ENCODE data around the gene SLC22A4. TPM values are rescaled to one million over a fixed set of nuclear protein-coding genes. Genes with fewer than 3 reads are reported as not detected.

Gene SLC22A4
- total RNA-seq, 1 experiment from 2014 or later: 0.72 TPM

DNA sequence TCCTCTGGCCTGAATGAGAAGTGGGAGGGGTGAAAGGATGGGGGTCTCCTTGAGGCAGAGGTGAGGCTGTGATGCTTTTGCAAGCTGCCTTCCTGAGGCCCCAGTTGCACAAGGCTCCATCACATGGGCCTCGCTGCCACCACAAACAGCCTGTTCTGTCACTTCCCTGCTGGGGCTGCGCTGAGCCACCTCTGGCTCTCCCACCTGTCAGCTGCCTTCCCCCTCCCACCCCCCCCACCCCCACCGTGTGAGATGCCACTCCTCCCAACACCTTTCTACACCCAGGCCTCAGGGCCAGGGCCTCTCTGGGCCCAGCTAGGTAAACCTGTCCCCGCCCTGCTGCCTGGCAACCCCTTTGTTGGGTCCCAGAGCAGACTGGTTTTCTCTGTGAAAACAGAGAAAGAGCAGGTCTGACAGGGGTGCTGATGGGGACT lies 41.2 kb upstream of the SLC22A4 start:
- no peak overlapping the region for H2BK20ac ChIP-seq (ENCODE audit: low read depth, low read length, poor library complexity, severe bottlenecking)
- no peak overlapping the region for H3K4ac ChIP-seq (ENCODE audit: low read depth, low read length)
- H3K23me2 ChIP-seq (ENCODE audit: insufficient read length, low read depth, low read length, poor library complexity, severe bottlenecking): no peaks in the 10 kb centered on the region
- H3K14ac ChIP-seq (ENCODE audit: insufficient read depth, low read length): no peak overlapping the region
- Mint-ChIP-seq H3K36me3 (ENCODE audit: insufficient read depth in 1 of 3, low read depth in 3 of 3) (no peaks in the 10 kb centered on the region), H3K27me3 (ENCODE audit: low read depth) (peaks cover 22% of the 10 kb centered on the region), H3K4me3 (no peak overlapping the region), H3K4me1 (peaks cover 15 to 18% of the 10 kb centered on the region in 2 experiments), H3K27ac (no peak overlapping the region), H3K9me3 (no peaks in the 10 kb centered on the region)
- H3K9me3 ChIP-seq (ENCODE audit: control insufficient read depth, low read depth, low read length): no peaks in the 10 kb centered on the region
- no peaks in the 10 kb centered on the region for H4K20me1 ChIP-seq (ENCODE audit: control insufficient read depth, insufficient read depth, insufficient read length)
- H3K27me3 ChIP-seq (ENCODE audit: insufficient read depth, low read length): no peaks in the 10 kb centered on the region; the same call in 1 of the 2 replicates
- H4K91ac ChIP-seq (ENCODE audit: insufficient read length, low read depth, low read length): no peak overlapping the region
- no peak overlapping the region for H2BK15ac ChIP-seq (ENCODE audit: low read depth, low read length)
- no peak overlapping the region for H3T11ph ChIP-seq (ENCODE audit: low read length)
- no peak overlapping the region for H3K4me2 ChIP-seq (ENCODE audit: insufficient read depth, insufficient read length, low read length)
- DNase-seq: peak; percentile 25
- H3K9ac ChIP-seq (ENCODE audit: extremely low read depth, insufficient read length, low read length): no peak overlapping the region
- H2AFZ ChIP-seq (ENCODE audit: low read length): no peak overlapping the region
- no peak overlapping the region for H2BK5ac ChIP-seq (ENCODE audit: insufficient read length, low read length)
- H3K18ac ChIP-seq (ENCODE audit: insufficient read length, low read depth, low read length): no peak overlapping the region
- peaks cover 4% of the 10 kb centered on the region; the same call in 1 of the 2 replicates for H3K4me1 ChIP-seq (ENCODE audit: insufficient read depth, low read length)
- no CpG with 5 or more reads among the region's 4 CpGs for WGBS (ENCODE audit: extremely low coverage, insufficient read length, low lambda C conversion rate)
- no peak overlapping the region for H3K27ac ChIP-seq (ENCODE audit: insufficient read length, low read depth, low read length)
- no peak for TF ChIP-seq CTCF (conservative IDR thresholded peaks at IDR 0.05)
- H4K8ac ChIP-seq (replicated peaks; ENCODE audit: insufficient read length, low read depth, low read length): no peak overlapping the region
- H2AK5ac ChIP-seq (ENCODE audit: insufficient read length, low read length): no peak overlapping the region
- no peaks in the 10 kb centered on the region for H3K79me1 ChIP-seq (ENCODE audit: insufficient read depth, low read depth, low read length, poor library complexity, severe bottlenecking)
- no peak overlapping the region for H2BK12ac ChIP-seq (ENCODE audit: insufficient read length, low read depth, low read length)
- no peaks in the 10 kb centered on the region for H3K79me2 ChIP-seq (ENCODE audit: insufficient read depth, low read length)
- H3K23ac ChIP-seq (ENCODE audit: insufficient read length, low read depth, low read length): no peak overlapping the region
- no peak overlapping the region for H2BK120ac ChIP-seq (ENCODE audit: low read depth, low read length, poor library complexity, severe bottlenecking)
- no peak overlapping the region for H3K56ac ChIP-seq (ENCODE audit: insufficient read length, low read depth, low read length)
- H4K5ac ChIP-seq (ENCODE audit: insufficient read length, low read depth, low read length): no peak overlapping the region

All from H9 (cell line).